H9 (cell line): ENCODE data around the gene GRIK3. TPM values are rescaled to one million over a fixed set of nuclear protein-coding genes. Genes with fewer than 3 reads are reported as not detected.

Experiments
- DNase-seq: peaks from one replicate; pipeline ENCODE4 v3.0.0-alpha.2; 2017
- H2AFZ ChIP-seq: one replicate; pipeline ENCODE4 v1.6.1; 2013; ENCODE audit warnings: mild to moderate bottlenecking, low read length, control low read depth, moderate library complexity
- H2AK5ac ChIP-seq: 2 replicates; pipeline ENCODE4 v1.6.1; 2013; ENCODE audit warnings: low read length, control low read depth, mixed read lengths; ENCODE audit not compliant: insufficient read length
- H2BK120ac ChIP-seq: one replicate; pipeline ENCODE4 v1.6.1; 2013; ENCODE audit warnings: low read depth, mild to moderate bottlenecking, low read length, control low read depth, inconsistent platforms; ENCODE audit not compliant: poor library complexity, severe bottlenecking
- H2BK12ac ChIP-seq: 2 replicates; pipeline ENCODE4 v1.6.1; 2013; ENCODE audit warnings: low read length, control low read depth, mixed read lengths, low read depth; ENCODE audit not compliant: insufficient read length
- H2BK15ac ChIP-seq: 2 replicates; pipeline ENCODE4 v1.6.1; 2013; ENCODE audit warnings: low read depth, low read length, control low read depth
- H2BK20ac ChIP-seq: one replicate; pipeline ENCODE4 v1.6.1; 2013; ENCODE audit warnings: low read depth, mild to moderate bottlenecking, low read length, control low read depth, inconsistent platforms; ENCODE audit not compliant: poor library complexity, severe bottlenecking
- H2BK5ac ChIP-seq: 2 replicates; pipeline ENCODE4 v1.6.1; 2013; ENCODE audit warnings: low read length, control low read depth, mixed read lengths; ENCODE audit not compliant: insufficient read length
- H3K14ac ChIP-seq: 2 replicates; pipeline ENCODE4 v1.6.1; 2013; ENCODE audit warnings: low read length, control low read depth; ENCODE audit not compliant: insufficient read depth
- H3K18ac ChIP-seq: 2 replicates; pipeline ENCODE4 v1.6.1; 2013; ENCODE audit warnings: low read depth, mild to moderate bottlenecking, mixed read lengths, low read length, control low read depth; ENCODE audit not compliant: insufficient read length
- H3K23ac ChIP-seq: 2 replicates; pipeline ENCODE4 v1.6.1; 2013; ENCODE audit warnings: low read length, control low read depth, mixed read lengths, low read depth; ENCODE audit not compliant: insufficient read length
- H3K23me2 ChIP-seq: 2 replicates; pipeline ENCODE4 v1.6.1; 2013; ENCODE audit warnings: low read depth, mild to moderate bottlenecking, mixed read lengths, low read length, control low read depth; ENCODE audit not compliant: insufficient read length, poor library complexity, severe bottlenecking
- H3K27ac ChIP-seq: 2 replicates; pipeline ENCODE4 v1.5.1; 2013; ENCODE audit warnings: low read length, control low read depth, mixed read lengths, low read depth; ENCODE audit not compliant: insufficient read length
- H3K27me3 ChIP-seq: 2 replicates; pipeline ENCODE4 v1.6.1; 2013; ENCODE audit warnings: low read length, control low read depth, inconsistent platforms; ENCODE audit not compliant: insufficient read depth
- H3K4ac ChIP-seq: 2 replicates; pipeline ENCODE4 v1.6.1; 2013; ENCODE audit warnings: low read depth, mild to moderate bottlenecking, control low read depth, inconsistent platforms, low read length, moderate library complexity
- H3K4me1 ChIP-seq: 2 replicates; pipeline ENCODE4 v1.6.1; 2013; ENCODE audit warnings: low read length, control low read depth, inconsistent platforms; ENCODE audit not compliant: insufficient read depth
- H3K4me2 ChIP-seq: 2 replicates; pipeline ENCODE4 v1.6.1; 2013; ENCODE audit warnings: low read length, control low read depth, mixed read lengths; ENCODE audit not compliant: insufficient read length, insufficient read depth
- H3K56ac ChIP-seq: 2 replicates; pipeline ENCODE4 v1.6.1; 2013; ENCODE audit warnings: low read depth, mild to moderate bottlenecking, mixed read lengths, low read length, control low read depth; ENCODE audit not compliant: insufficient read length
- H3K79me1 ChIP-seq: 2 replicates; pipeline ENCODE4 v1.6.1; 2013; ENCODE audit warnings: low read depth, mild to moderate bottlenecking, moderate library complexity, low read length, control low read depth, inconsistent platforms; ENCODE audit not compliant: insufficient read depth, poor library complexity, severe bottlenecking
- H3K79me2 ChIP-seq: 2 replicates; pipeline ENCODE4 v1.6.1; 2013; ENCODE audit warnings: low read length, control low read depth, inconsistent platforms; ENCODE audit not compliant: insufficient read depth
- H3K9ac ChIP-seq: 2 replicates; pipeline ENCODE4 v1.6.1; 2013; ENCODE audit warnings: low read length, control low read depth, mixed read lengths; ENCODE audit not compliant: insufficient read length; ENCODE audit errors: extremely low read depth
- H3K9me3 ChIP-seq: one replicate; pipeline ENCODE4 v1.6.1; 2013; ENCODE audit warnings: low read depth, low read length, inconsistent platforms; ENCODE audit not compliant: control insufficient read depth
- H3T11ph ChIP-seq: one replicate; pipeline ENCODE4 v1.6.1; 2013; ENCODE audit warnings: mild to moderate bottlenecking, low read length, control low read depth, inconsistent platforms
- H4K20me1 ChIP-seq: one replicate; pipeline ENCODE4 v1.6.1; 2013; ENCODE audit not compliant: control insufficient read depth, insufficient read length, insufficient read depth
- H4K5ac ChIP-seq: 2 replicates; pipeline ENCODE4 v1.6.1; 2013; ENCODE audit warnings: low read depth, mild to moderate bottlenecking, mixed read lengths, low read length, control low read depth; ENCODE audit not compliant: insufficient read length
- H4K8ac ChIP-seq: replicated peaks from 2 replicates; pipeline ENCODE4 v1.6.1; 2013; ENCODE audit warnings: low read length, control low read depth, mixed read lengths, low read depth; ENCODE audit not compliant: insufficient read length
- H4K91ac ChIP-seq: 2 replicates; pipeline ENCODE4 v1.6.1; 2013; ENCODE audit warnings: low read depth, mild to moderate bottlenecking, moderate library complexity, mixed read lengths, low read length, control low read depth; ENCODE audit not compliant: insufficient read length
- H3K27ac Mint-ChIP-seq, 3 experiments: 2 replicates in 2 of 3; 3 replicates in 1 of 3; pipeline ENCODE4 v1.8.0; 2020 to 2021; ENCODE audit warnings: mixed read lengths in 3 of 3, mild to moderate bottlenecking in 1 of 3, moderate library complexity in 1 of 3
- H3K27me3 Mint-ChIP-seq: 2 replicates; pipeline ENCODE4 v1.8.0; 2021; ENCODE audit warnings: low read depth, mild to moderate bottlenecking, moderate library complexity, mixed read lengths
- H3K36me3 Mint-ChIP-seq, 3 experiments: 2 replicates in 2 of 3; 3 replicates in 1 of 3; pipeline ENCODE4 v1.8.0; 2020 to 2021; ENCODE audit warnings: low read depth in 3 of 3, mixed read lengths in 3 of 3; ENCODE audit not compliant: insufficient read depth in 1 of 3
- H3K4me1 Mint-ChIP-seq, 2 experiments: 2 replicates each; pipeline ENCODE4 v1.8.0; 2020; ENCODE audit warnings: mixed read lengths in 2 of 2
- H3K4me3 Mint-ChIP-seq, 2 experiments: 2 replicates in 1 of 2; 3 replicates in 1 of 2; pipeline ENCODE4 v1.8.0; 2020 to 2021; ENCODE audit warnings: mild to moderate bottlenecking in 2 of 2, mixed read lengths in 2 of 2, moderate library complexity in 1 of 2
- H3K9me3 Mint-ChIP-seq, 2 experiments: 2 replicates in 1 of 2; 3 replicates in 1 of 2; pipeline ENCODE4 v1.8.0; 2020; ENCODE audit warnings: mild to moderate bottlenecking in 2 of 2, mixed read lengths in 2 of 2, moderate library complexity in 1 of 2
- WGBS: extraction: QIAGEN DNeasy Blood & Tissue Kit; methylation state at CpG from one replicate; pipeline ENCODE4 v1.1.7; 2013; ENCODE audit warnings: missing lambda C conversion rate, low lambda C conversion rate, mixed read lengths; ENCODE audit not compliant: insufficient read length; ENCODE audit errors: extremely low coverage; 5-methylcytosine and 5-hydroxymethylcytosine counted together
- total RNA-seq: library from RNA; stranded (reverse); gene quantifications from 2 replicates; pipeline ENCODE4 v1.2.1, GENCODE V29; 2021
- TF ChIP-seq, protein P1 (sequence below): fragments of 200-600 bp; sonication (generic); conservative IDR thresholded peaks from 3 replicates; pipeline ENCODE4 v1.8.0; 2021; ENCODE audit warnings: antibody characterized with exemption, mild to moderate bottlenecking

Gene GRIK3
- total RNA-seq, 1 experiment from 2014 or later, result 1.7 TPM

DNA sequence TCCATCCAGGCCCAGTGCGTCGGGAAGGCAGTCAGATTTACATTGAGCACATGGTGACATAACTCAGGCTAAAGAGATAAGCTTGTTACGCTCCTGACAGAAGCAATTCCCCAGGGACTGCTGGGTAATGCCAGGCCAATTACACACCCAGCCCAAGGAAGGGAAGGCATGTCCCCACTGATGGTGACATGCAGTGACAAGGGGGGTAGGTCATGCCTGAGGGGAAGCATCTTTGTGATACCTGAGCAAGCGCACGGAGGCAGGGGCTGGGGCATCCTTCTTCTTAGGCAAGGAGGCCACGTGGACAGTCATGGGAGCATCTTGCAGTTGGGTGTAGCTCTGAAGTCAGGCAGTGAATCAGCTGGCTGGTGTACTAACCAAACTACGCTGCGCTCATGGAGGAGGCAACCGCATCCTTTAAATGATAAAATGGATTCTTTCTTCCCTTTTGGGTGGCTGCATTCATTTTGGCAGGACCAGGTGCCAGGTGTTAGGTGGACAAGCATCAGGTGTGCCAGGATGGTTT lies 39.6 kb upstream of the GRIK3 start:
- Histone ChIP-seq H4K20me1 (no peaks in the 10 kb centered on the region), H3K23me2 (no peaks in the 10 kb centered on the region), H2BK5ac (no peak overlapping the region), H2BK12ac (no peak overlapping the region), H2BK15ac (no peak overlapping the region), H3K9ac (no peak overlapping the region), H4K5ac (no peak overlapping the region), H4K91ac (no peak overlapping the region), H4K8ac (no peak overlapping the region), H3K18ac (no peak overlapping the region), H2AK5ac (no peak overlapping the region), H3K79me1 (no peaks in the 10 kb centered on the region), H2BK20ac (no peak overlapping the region), H3K27me3 (no peaks in the 10 kb centered on the region), H3K9me3 (no peaks in the 10 kb centered on the region), H3K4ac (no peak overlapping the region), H3K23ac (no peak overlapping the region), H3T11ph (no peak overlapping the region), H3K4me2 (no peak overlapping the region), H3K56ac (no peak overlapping the region), H3K14ac (no peak overlapping the region), H3K79me2 (no peaks in the 10 kb centered on the region), H3K27ac (no peak overlapping the region), H2BK120ac (no peak overlapping the region), H2AFZ (no peak overlapping the region), H3K4me1 (no peaks in the 10 kb centered on the region; the same call in 1 of the 2 replicates)
- no CpG with 5 or more reads among the region's 9 CpGs for WGBS
- no peak for DNase-seq
- Mint-ChIP-seq H3K27me3 (peaks cover 16% of the 10 kb centered on the region), H3K4me1 (peaks cover 19 to 30% of the 10 kb centered on the region in 2 experiments), H3K36me3 (no peaks in the 10 kb centered on the region), H3K4me3 (no peak overlapping the region), H3K9me3 (peaks cover 2% of the 10 kb centered on the region in 2 experiments; a peak in 3 of 5 replicates), H3K27ac (no peak overlapping the region)
- TF ChIP-seq, protein P1, sequence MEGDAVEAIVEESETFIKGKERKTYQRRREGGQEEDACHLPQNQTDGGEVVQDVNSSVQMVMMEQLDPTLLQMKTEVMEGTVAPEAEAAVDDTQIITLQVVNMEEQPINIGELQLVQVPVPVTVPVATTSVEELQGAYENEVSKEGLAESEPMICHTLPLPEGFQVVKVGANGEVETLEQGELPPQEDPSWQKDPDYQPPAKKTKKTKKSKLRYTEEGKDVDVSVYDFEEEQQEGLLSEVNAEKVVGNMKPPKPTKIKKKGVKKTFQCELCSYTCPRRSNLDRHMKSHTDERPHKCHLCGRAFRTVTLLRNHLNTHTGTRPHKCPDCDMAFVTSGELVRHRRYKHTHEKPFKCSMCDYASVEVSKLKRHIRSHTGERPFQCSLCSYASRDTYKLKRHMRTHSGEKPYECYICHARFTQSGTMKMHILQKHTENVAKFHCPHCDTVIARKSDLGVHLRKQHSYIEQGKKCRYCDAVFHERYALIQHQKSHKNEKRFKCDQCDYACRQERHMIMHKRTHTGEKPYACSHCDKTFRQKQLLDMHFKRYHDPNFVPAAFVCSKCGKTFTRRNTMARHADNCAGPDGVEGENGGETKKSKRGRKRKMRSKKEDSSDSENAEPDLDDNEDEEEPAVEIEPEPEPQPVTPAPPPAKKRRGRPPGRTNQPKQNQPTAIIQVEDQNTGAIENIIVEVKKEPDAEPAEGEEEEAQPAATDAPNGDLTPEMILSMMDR, result no peak
